A673 (cell line): ENCODE data around the gene ATP7B. TPM values are rescaled to one million over a fixed set of nuclear protein-coding genes. Genes with fewer than 3 reads are reported as not detected.

Experiments
- BruUV-seq: library from RNA; stranded (reverse); fragments of 400-500 nt; replicated peaks from 2 replicates; lab custom pipeline; 2021; lab: Mats Ljungman, UMichigan
- CTCF ChIA-PET: fragments of 300-600 bp; sonication (Branson Sonifier 250); formaldehyde crosslinking; loops from one replicate; lab custom pipeline; 2022; ENCODE audit warnings: antibody characterized with exemption; lab: Charles Lee
- POLR2A ChIA-PET: fragments of 300-600 bp; sonication (Branson Sonifier 250); formaldehyde crosslinking; loops from one replicate; lab custom pipeline; 2022; ENCODE audit warnings: antibody characterized with exemption; ENCODE audit not compliant: low non-redundant PET; lab: Charles Lee
- DNase-seq: peaks from one replicate; pipeline ENCODE4 v3.0.0-alpha.2; 2015; ENCODE audit warnings: low spot score
- H3K27ac ChIP-seq: fragments of 200-600 bp; sonication (generic); 2 replicates; pipeline ENCODE4 v1.5.1; 2016; ENCODE audit warnings: mixed run types, low read depth, mild to moderate bottlenecking, mixed read lengths, antibody characterized with exemption, low read length; ENCODE audit not compliant: poor library complexity, severe bottlenecking
- H3K27me3 ChIP-seq: fragments of 200-600 bp; sonication (generic); replicated peaks from 2 replicates; pipeline ENCODE4 v1.6.1; 2017; ENCODE audit warnings: mixed run types, low read depth, mild to moderate bottlenecking, mixed read lengths, antibody characterized with exemption, low read length; ENCODE audit not compliant: insufficient read depth, poor library complexity
- H3K36me3 ChIP-seq: fragments of 200-600 bp; sonication (generic); 2 replicates; pipeline ENCODE4 v1.6.1; 2016; ENCODE audit warnings: mixed run types, mild to moderate bottlenecking, mixed read lengths, antibody characterized with exemption, low read length; ENCODE audit not compliant: insufficient read depth, poor library complexity, severe bottlenecking
- H3K4me1 ChIP-seq: fragments of 200-600 bp; sonication (generic); 2 replicates; pipeline ENCODE4 v1.6.1; 2017; ENCODE audit warnings: mixed run types, mild to moderate bottlenecking, mixed read lengths, antibody characterized with exemption, low read length; ENCODE audit not compliant: insufficient read depth, poor library complexity, severe bottlenecking
- H3K4me3 ChIP-seq: fragments of 200-600 bp; sonication (generic); 2 replicates; pipeline ENCODE4 v1.5.1; 2016; ENCODE audit warnings: low read depth, mixed run types, mild to moderate bottlenecking, mixed read lengths, low read length; ENCODE audit not compliant: poor library complexity, severe bottlenecking
- H3K9me3 ChIP-seq: fragments of 200-600 bp; sonication (generic); 2 replicates; pipeline ENCODE4 v1.6.1; 2016; ENCODE audit warnings: mixed run types, low read depth, mild to moderate bottlenecking, mixed read lengths, antibody characterized with exemption, low read length; ENCODE audit not compliant: poor library complexity, severe bottlenecking
- CTCF ChIP-seq: fragments of 300-800, 200-600 bp; sonication (generic); conservative IDR thresholded peaks from 2 replicates; pipeline ENCODE4 v1.5.1; 2017; ENCODE audit warnings: low read depth, mild to moderate bottlenecking, antibody characterized with exemption, low read length, moderate library complexity, mixed read lengths
- EZH2 ChIP-seq: fragments of 200-600 bp; sonication (generic); IDR thresholded peaks from 2 replicates; pipeline ENCODE4 v1.6.1; 2017; ENCODE audit warnings: borderline replicate concordance, low read depth, mild to moderate bottlenecking, mixed read lengths, antibody characterized with exemption, low read length; ENCODE audit not compliant: poor library complexity, severe bottlenecking
- intact Hi-C: fragments of 100-400 bp; cut with micrococcal nuclease; formaldehyde crosslinking; loops from one replicate; pipeline ENCODE4 v1.10.0; 2022; ENCODE audit not compliant: unreplicated experiment
- total RNA-seq: library from RNA; stranded (reverse); gene quantifications from 2 replicates; pipeline ENCODE4 v1.2.3, GENCODE V29; 2021

Gene ATP7B
- total RNA-seq, 1 experiment from 2014 or later, result 2.9 TPM

- no TSS peak for BruUV-seq
- DNase-seq, result no peak
- intact Hi-C loops, result no loop called here
- H3K9me3 ChIP-seq, result no peaks in the 10 kb centered on the region
- H3K36me3 ChIP-seq, result peaks cover 26% of the 10 kb centered on the region
- no peak overlapping the region for H3K27ac ChIP-seq
- no peak for TF ChIP-seq EZH2
- no peak for TF ChIP-seq CTCF
- H3K4me3 ChIP-seq, result no peak overlapping the region
- no peaks in the 10 kb centered on the region for H3K4me1 ChIP-seq
- ChIA-PET CTCF (no interaction called here), POLR2A (no interaction called here)
- H3K27me3 ChIP-seq, result no peaks in the 10 kb centered on the region
Observed at GRCh38 chr13:52020191-52020590, 8.9 kb upstream of the ATP7B start.

DNA sequence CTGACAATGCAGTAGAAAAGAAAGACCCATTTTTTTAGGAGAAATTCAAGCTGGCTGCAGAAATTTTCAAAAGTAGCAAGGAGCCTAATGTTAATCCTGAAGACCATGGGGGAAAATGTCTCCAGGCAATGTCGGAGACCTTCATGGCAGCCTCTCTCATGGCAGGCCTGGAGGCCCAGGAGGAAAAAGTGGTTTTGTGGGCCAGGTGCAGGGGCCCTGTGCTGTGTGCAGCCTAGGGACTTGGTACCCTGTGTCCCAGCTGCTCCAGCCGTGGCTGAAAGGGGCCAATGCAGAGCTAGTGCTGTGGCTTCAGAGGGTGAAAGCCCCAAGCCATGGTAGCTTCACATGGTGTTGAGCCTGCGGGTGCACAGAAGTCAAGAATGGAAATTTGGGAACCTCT lies 5.0 kb upstream of the ATP7B start:
- peaks cover under 1% of the 10 kb centered on the region for H3K27me3 ChIP-seq
- H3K36me3 ChIP-seq, result peaks cover 13% of the 10 kb centered on the region
- no peak for TF ChIP-seq EZH2
- TF ChIP-seq CTCF, result no peak
- no peak overlapping the region for H3K4me3 ChIP-seq
- intact Hi-C loops, result loop anchor here (10.0 kb wide), 1 partner anchor 439 kb away; the partner anchor contains the start of genes CKAP2 and VPS36
- no peak for DNase-seq
- no peaks in the 10 kb centered on the region for H3K9me3 ChIP-seq
- H3K4me1 ChIP-seq, result peaks cover 10% of the 10 kb centered on the region
- ChIA-PET CTCF (no interaction called here), POLR2A (no interaction called here)
- H3K27ac ChIP-seq, result no peak overlapping the region
- BruUV-seq, result no TSS peak

GRCh38 chr13:52012512-52012836 lies 1.2 kb upstream of the ATP7B start:
- ChIA-PET POLR2A (interaction anchor here (0.7 kb wide), 1 partner anchor 393 kb away, joined by 3 read pairs; no protein-coding TSS in a partner anchor), CTCF (no interaction called here)
- H3K4me3 ChIP-seq, result peak overlapping the region; percentile 98
- no peaks in the 10 kb centered on the region for H3K36me3 ChIP-seq
- H3K9me3 ChIP-seq, result no peaks in the 10 kb centered on the region
- BruUV-seq, result TSS peak; percentile 83
- H3K27me3 ChIP-seq, result peaks cover 22% of the 10 kb centered on the region
- DNase-seq, result no peak
- peaks cover 10% of the 10 kb centered on the region for H3K4me1 ChIP-seq
- peak overlapping the region; percentile 79 for H3K27ac ChIP-seq
- TF ChIP-seq CTCF (no peak), EZH2 (no peak)
- intact Hi-C loops, result loop anchor here (10.0 kb wide), 1 partner anchor 442 kb away; the partner anchor contains the start of genes CKAP2 and VPS36
